GM12891 (cell line): Measurements from ENCODE around the gene DOP1B.

ENCODE experiments used
- POLR2A ChIP-seq: IDR thresholded peaks from 2 replicates; pipeline ENCODE4 v1.6.1; 2011; ENCODE audit warnings: low read depth, low read length, control low read depth
- POLR2AphosphoS5 ChIP-seq: IDR thresholded peaks from 2 replicates; pipeline ENCODE4 v1.6.1; 2011; ENCODE audit warnings: low read depth, low read length, control low read depth
- POU2F2 ChIP-seq: IDR thresholded peaks from 2 replicates; pipeline ENCODE4 v1.6.1; 2011; ENCODE audit warnings: low read depth, mild to moderate bottlenecking, control low read depth, low read length, moderate library complexity
- TAF1 ChIP-seq: IDR thresholded peaks from 2 replicates; pipeline ENCODE4 v1.6.1; 2011; ENCODE audit warnings: low read depth, low read length, control low read depth

GRCh38 chr21:36171336-36171735, 14.7 kb downstream of the DOP1B start:
- no peak for TF ChIP-seq POLR2A
- no peak for TF ChIP-seq POLR2AphosphoS5
- TF ChIP-seq TAF1, result no peak
- no peak for TF ChIP-seq POU2F2
